Colonic mucosa (tissue), 4 donors: Measurements from ENCODE around the gene POLD2. TPM values are rescaled to one million over a fixed set of nuclear protein-coding genes. Genes with fewer than 3 reads are reported as not detected.

Source experiments
- DNase-seq: peaks from one replicate; pipeline ENCODE4 v3.0.0-alpha.2; 2020
- H3K27ac ChIP-seq: fragments of 200-600 bp; one replicate; pipeline ENCODE4 v1.8.0; 2021
- H3K27me3 ChIP-seq: fragments of 200-600 bp; one replicate; pipeline ENCODE4 v1.8.0; 2021
- H3K36me3 ChIP-seq: fragments of 200-600 bp; one replicate; pipeline ENCODE4 v1.8.0; 2021
- H3K4me1 ChIP-seq: fragments of 200-600 bp; one replicate; pipeline ENCODE4 v1.8.0; 2021; ENCODE audit warnings: mild to moderate bottlenecking
- H3K4me3 ChIP-seq: fragments of 200-600 bp; one replicate; pipeline ENCODE4 v1.8.0; 2021
- H3K9ac ChIP-seq, 2 donors: one replicate each; pipeline ENCODE4 v1.7.0; 2013; ENCODE audit warnings: control low read depth in 2 of 2, low read depth in 2 of 2, low read length in 2 of 2
- H3K9me3 ChIP-seq: fragments of 200-600 bp; one replicate; pipeline ENCODE4 v1.8.0; 2021
- intact Hi-C: fragments of 100-400 bp; cut with DNase I; formaldehyde crosslinking; loops from one replicate; pipeline ENCODE4 v1.14.1; 2022
- total RNA-seq, 2 donors: library from RNA; stranded (reverse); fragmentation: NEBNext Ultra II Directional in 1 of 2; extraction: Animal tissue kit (Norgen Biotek cat#: 25700) in 1 of 2; gene quantifications; one replicate each; pipeline ENCODE4 v1.2.1, GENCODE V29; 2021
- TF ChIP-seq, protein P1 (sequence below): fragments of 200-600 bp; IDR thresholded peaks from one replicate; pipeline ENCODE4 v1.8.0; 2022; ENCODE audit warnings: antibody characterized with exemption, mild to moderate bottlenecking
- donor health status: healthy.
- donor health status: DM: no; HTN: no; CAD: no.
- donor health status: DM: no; HTN: no; CAD: no.

The POLD2 gene
- total RNA-seq, 2 donors from 2014 or later = 54.8 to 161 TPM

- intact Hi-C loops = no loop called here
- DNase-seq = no peak
- Histone ChIP-seq H3K27ac (no peak overlapping the region), H3K9me3 (no peaks in the 10 kb centered on the region), H3K4me3 (no peak overlapping the region), H3K4me1 (no peaks in the 10 kb centered on the region), H3K27me3 (no peaks in the 10 kb centered on the region), H3K9ac (no peak overlapping the region), H3K36me3 (no peaks in the 10 kb centered on the region)
- TF ChIP-seq, protein P1, sequence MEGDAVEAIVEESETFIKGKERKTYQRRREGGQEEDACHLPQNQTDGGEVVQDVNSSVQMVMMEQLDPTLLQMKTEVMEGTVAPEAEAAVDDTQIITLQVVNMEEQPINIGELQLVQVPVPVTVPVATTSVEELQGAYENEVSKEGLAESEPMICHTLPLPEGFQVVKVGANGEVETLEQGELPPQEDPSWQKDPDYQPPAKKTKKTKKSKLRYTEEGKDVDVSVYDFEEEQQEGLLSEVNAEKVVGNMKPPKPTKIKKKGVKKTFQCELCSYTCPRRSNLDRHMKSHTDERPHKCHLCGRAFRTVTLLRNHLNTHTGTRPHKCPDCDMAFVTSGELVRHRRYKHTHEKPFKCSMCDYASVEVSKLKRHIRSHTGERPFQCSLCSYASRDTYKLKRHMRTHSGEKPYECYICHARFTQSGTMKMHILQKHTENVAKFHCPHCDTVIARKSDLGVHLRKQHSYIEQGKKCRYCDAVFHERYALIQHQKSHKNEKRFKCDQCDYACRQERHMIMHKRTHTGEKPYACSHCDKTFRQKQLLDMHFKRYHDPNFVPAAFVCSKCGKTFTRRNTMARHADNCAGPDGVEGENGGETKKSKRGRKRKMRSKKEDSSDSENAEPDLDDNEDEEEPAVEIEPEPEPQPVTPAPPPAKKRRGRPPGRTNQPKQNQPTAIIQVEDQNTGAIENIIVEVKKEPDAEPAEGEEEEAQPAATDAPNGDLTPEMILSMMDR = no peak
These were observed 13.4 kb upstream of the POLD2 start for GRCh38 chr7:44136731-44137130.

- TF ChIP-seq, protein P1 = no peak
- H3K9me3 ChIP-seq = no peaks in the 10 kb centered on the region
- H3K36me3 ChIP-seq = no peaks in the 10 kb centered on the region
- intact Hi-C loops = no loop called here
- H3K9ac ChIP-seq = no peak overlapping the region
- no peak overlapping the region for H3K4me3 ChIP-seq
- H3K27me3 ChIP-seq = no peaks in the 10 kb centered on the region
- DNase-seq = no peak
- H3K27ac ChIP-seq = no peak overlapping the region
- no peaks in the 10 kb centered on the region for H3K4me1 ChIP-seq
These were observed 11.7 kb upstream of the POLD2 start for GRCh38 chr7:44134943-44135628.

DNA sequence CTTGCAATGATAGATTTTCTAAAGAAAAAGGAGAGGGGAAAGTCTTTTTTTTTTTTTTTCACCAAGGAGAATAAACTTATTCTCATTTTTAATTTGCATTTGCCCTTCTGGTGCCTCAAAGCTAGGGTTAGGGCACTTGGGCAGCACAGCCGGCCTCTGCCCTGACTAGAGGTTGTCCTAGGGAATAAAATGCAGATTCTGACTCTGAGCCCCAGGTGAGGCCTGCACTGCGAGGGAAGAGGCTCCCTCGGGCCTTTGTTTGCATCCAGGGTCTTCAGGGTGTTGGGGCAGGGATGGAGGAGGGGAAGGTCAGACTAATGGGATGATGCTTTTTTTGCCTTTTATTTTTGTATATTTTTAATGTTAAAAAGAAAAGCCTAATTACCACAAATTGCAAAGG is 9.9 kb upstream of the POLD2 start:
- no peak overlapping the region for H3K9ac ChIP-seq
- no peaks in the 10 kb centered on the region for H3K36me3 ChIP-seq
- no peak for DNase-seq
- no peaks in the 10 kb centered on the region for H3K9me3 ChIP-seq
- no peak overlapping the region for H3K4me3 ChIP-seq
- H3K4me1 ChIP-seq = no peaks in the 10 kb centered on the region
- TF ChIP-seq, protein P1 = no peak
- no peaks in the 10 kb centered on the region for H3K27me3 ChIP-seq
- no peak overlapping the region for H3K27ac ChIP-seq
- intact Hi-C loops = no loop called here

DNA sequence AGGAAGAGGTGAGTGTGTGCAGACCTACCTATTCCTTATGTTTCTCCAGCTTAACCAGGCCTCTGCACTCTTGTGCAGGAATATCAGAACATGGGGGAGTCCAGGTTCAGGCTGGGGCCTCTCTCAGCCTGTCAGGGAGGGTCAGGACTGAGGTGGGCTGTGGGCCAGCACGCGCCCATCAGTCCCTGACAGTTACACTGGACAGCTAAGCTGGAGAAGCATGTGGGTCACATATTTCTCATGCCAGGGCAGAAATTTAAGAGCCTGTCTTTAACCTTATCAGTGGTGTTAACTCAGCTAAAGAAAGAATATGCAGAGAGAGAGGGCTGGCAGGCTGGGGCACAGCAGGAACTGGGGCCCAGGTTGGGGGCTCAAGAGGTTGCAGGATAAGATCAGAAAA is 8.7 kb upstream of the POLD2 start:
- no peaks in the 10 kb centered on the region for H3K36me3 ChIP-seq
- H3K4me3 ChIP-seq = no peak overlapping the region
- H3K27me3 ChIP-seq = no peaks in the 10 kb centered on the region
- TF ChIP-seq, protein P1 = no peak
- DNase-seq = no peak
- H3K4me1 ChIP-seq = no peaks in the 10 kb centered on the region
- no peaks in the 10 kb centered on the region for H3K9me3 ChIP-seq
- intact Hi-C loops = no loop called here
- H3K27ac ChIP-seq = no peak overlapping the region
- H3K9ac ChIP-seq = no peak overlapping the region

GRCh38 chr7:44131173-44132029 is 8.1 kb upstream of the POLD2 start:
- Histone ChIP-seq H3K4me1 (no peaks in the 10 kb centered on the region), H3K27me3 (no peaks in the 10 kb centered on the region), H3K9ac (no peak overlapping the region), H3K4me3 (no peak overlapping the region), H3K36me3 (no peaks in the 10 kb centered on the region), H3K27ac (no peak overlapping the region), H3K9me3 (no peaks in the 10 kb centered on the region)
- intact Hi-C loops = no loop called here
- DNase-seq = no peak
- TF ChIP-seq, protein P1 = no peak
